Tibial artery (tissue), 4 donors: ENCODE data around the gene RAB5B.

ENCODE experiments used
- DNase-seq, 2 donors: peaks; one replicate each; pipeline ENCODE4 v3.0.0-alpha.2; 2019
- H3K27ac ChIP-seq, 2 donors: fragments of 200-600 bp; sonication (generic) in 1 of 2; 1 replicate in 1 of 2; 2 replicates in 1 of 2; pipeline ENCODE4 v1.5.1; 2018 to 2019; ENCODE audit warnings: mild to moderate bottlenecking in 1 of 2
- H3K27me3 ChIP-seq, 2 donors: fragments of 200-600 bp; sonication (generic) in 1 of 2; one replicate each; pipeline versions ENCODE4 v1.5.1 to v1.6.0; 2016 to 2019
- H3K36me3 ChIP-seq, 3 donors: fragments of 200-600 bp; sonication (generic) in 2 of 3; one replicate each; pipeline ENCODE4 v1.5.1; 2016 to 2019; ENCODE audit warnings: mild to moderate bottlenecking in 2 of 3
- H3K4me1 ChIP-seq, 4 donors: fragments of 200-600 bp; sonication (generic) in 2 of 4; 1 replicate in 3 of 4; 2 replicates in 1 of 4; pipeline ENCODE4 v1.5.1; 2016 to 2019
- H3K4me3 ChIP-seq, 2 donors: fragments of 200-600 bp; sonication (generic) in 1 of 2; 1 replicate in 1 of 2; 2 replicates in 1 of 2; pipeline ENCODE4 v1.5.1; 2018 to 2019; ENCODE audit warnings: mild to moderate bottlenecking in 2 of 2
- H3K9me3 ChIP-seq, 3 donors: fragments of 200-600 bp; sonication (generic) in 1 of 3; one replicate each; pipeline ENCODE4 v1.5.1; 2016 to 2019
- CTCF ChIP-seq, 2 experiments: fragments of 200-600 bp in 1 of 2; fragments of 450-650 bp in 1 of 2; IDR thresholded peaks; one replicate each; pipeline ENCODE4 v1.5.1; 2017 to 2019; ENCODE audit warnings: antibody characterized with exemption in 2 of 2, mild to moderate bottlenecking in 1 of 2, moderate library complexity in 1 of 2
- intact Hi-C: fragments of 100-400 bp; cut with DNase I; formaldehyde crosslinking; loops from one replicate; pipeline ENCODE4 v1.15.0; 2023; ENCODE audit warnings: low total_unique reads

RAB5B gene

GRCh38 chr12:56007564-56008559 lies 34.0 kb downstream of the RAB5B start:
- intact Hi-C loops = no loop called here
- Histone ChIP-seq H3K27me3 (no peaks in the 10 kb centered on the region), H3K27ac (peak overlapping the region; percentile 88 to 93), H3K36me3 (peaks cover 0 to 27% (median 13%) of the 10 kb centered on the region in 3 donors), H3K9me3 (no peaks in the 10 kb centered on the region), H3K4me3 (peak overlapping the region; percentile 82 to 96), H3K4me1 (peaks cover 0 to 10% (median 4%) of the 10 kb centered on the region in 4 donors)
- DNase-seq = peak; percentile 32 to 74
- no peak for TF ChIP-seq CTCF (IDR thresholded peaks at IDR 0.05)

GRCh38 chr12:56010111-56010570 lies 36.3 kb downstream of the RAB5B start:
- Histone ChIP-seq H3K4me1 (peaks cover 0 to 10% (median 4%) of the 10 kb centered on the region in 4 donors), H3K27me3 (no peaks in the 10 kb centered on the region), H3K36me3 (peaks cover 0 to 13% (median 0%) of the 10 kb centered on the region in 3 donors), H3K4me3 (no peak overlapping the region), H3K9me3 (no peaks in the 10 kb centered on the region), H3K27ac (no peak overlapping the region)
- no peak for DNase-seq
- no peak for TF ChIP-seq CTCF (IDR thresholded peaks at IDR 0.05)
- intact Hi-C loops = no loop called here

GRCh38 chr12:56011509-56012090 lies 37.7 kb downstream of the RAB5B start:
- Histone ChIP-seq H3K9me3 (no peaks in the 10 kb centered on the region), H3K4me3 (no peak overlapping the region), H3K4me1 (peaks cover 0 to 10% (median 4%) of the 10 kb centered on the region in 4 donors), H3K27ac (no peak overlapping the region), H3K27me3 (no peaks in the 10 kb centered on the region), H3K36me3 (peaks cover 0 to 15% (median 0%) of the 10 kb centered on the region in 3 donors)
- TF ChIP-seq CTCF (IDR thresholded peaks at IDR 0.05) = no peak
- no peak for DNase-seq
- intact Hi-C loops = no loop called here

GRCh38 chr12:56013482-56013881 lies 39.6 kb downstream of the RAB5B start:
- Histone ChIP-seq H3K4me1 (peaks cover 0 to under 1% (median 0%) of the 10 kb centered on the region in 4 donors), H3K4me3 (no peak overlapping the region), H3K9me3 (no peaks in the 10 kb centered on the region), H3K27me3 (no peaks in the 10 kb centered on the region), H3K36me3 (peaks cover 0 to 23% (median 6%) of the 10 kb centered on the region in 3 donors), H3K27ac (no peak overlapping the region)
- intact Hi-C loops = no loop called here
- DNase-seq = no peak
- TF ChIP-seq CTCF (IDR thresholded peaks at IDR 0.05) = no peak

- no peaks in the 10 kb centered on the region for H3K27me3 ChIP-seq
- no peak overlapping the region for H3K4me3 ChIP-seq
- no peak for TF ChIP-seq CTCF (IDR thresholded peaks at IDR 0.05)
- H3K27ac ChIP-seq = no peak overlapping the region
- DNase-seq = no peak
- no peaks in the 10 kb centered on the region for H3K9me3 ChIP-seq
- intact Hi-C loops = no loop called here
- H3K4me1 ChIP-seq = no peaks in the 10 kb centered on the region
- H3K36me3 ChIP-seq = peaks cover 5 to 28% (median 6%) of the 10 kb centered on the region in 3 donors
Measured at GRCh38 chr12:56014205-56014604, 40.3 kb downstream of the RAB5B start.
